HL-60 (cell line): ENCODE data around the gene PPIL4.

Source experiments
- DNase-seq, 2 experiments: peaks; one replicate each; pipeline ENCODE4 v3.0.0-alpha.2; 2010 to 2020; ENCODE audit warnings: low read depth in 1 of 2, low spot score in 1 of 2
- H3K27ac ChIP-seq: fragments of 250-450 bp; sonication (Bioruptor Pico); replicated peaks from 2 replicates; pipeline ENCODE4 v1.5.1; 2020; ENCODE audit warnings: mild to moderate bottlenecking, moderate library complexity
- H3K27me3 ChIP-seq: fragments of 250-450 bp; sonication (Bioruptor Pico); 2 replicates; pipeline ENCODE4 v1.5.1; 2021; ENCODE audit warnings: mild to moderate bottlenecking, moderate library complexity; ENCODE audit not compliant: insufficient read depth, poor library complexity, severe bottlenecking
- H3K4me3 ChIP-seq: replicated peaks from 2 replicates; pipeline ENCODE4 v1.5.1; 2011; ENCODE audit warnings: mild to moderate bottlenecking, control low read depth, low read length; ENCODE audit not compliant: insufficient read depth
- GABPA ChIP-seq: IDR thresholded peaks from 2 replicates; pipeline ENCODE4 v1.6.1; 2012; ENCODE audit warnings: low read depth
- POLR2AphosphoS5 ChIP-seq: IDR thresholded peaks from 2 replicates; pipeline ENCODE4 v1.6.1; 2012; ENCODE audit warnings: low read depth
- SPI1 ChIP-seq: IDR thresholded peaks from 2 replicates; pipeline ENCODE4 v1.6.1; 2012; ENCODE audit warnings: low read depth, mild to moderate bottlenecking, borderline replicate concordance
- TF ChIP-seq, protein P1 (sequence below): IDR thresholded peaks from 2 replicates; pipeline ENCODE4 v1.6.1; 2012; ENCODE audit warnings: low read depth; ENCODE audit not compliant: insufficient replicate concordance
- TF ChIP-seq, protein P2 (sequence below): IDR thresholded peaks from one replicate; pipeline ENCODE4 v1.5.1; 2011; ENCODE audit warnings: low read length, control low read depth, inconsistent platforms; ENCODE audit not compliant: insufficient read depth

Gene PPIL4

DNA sequence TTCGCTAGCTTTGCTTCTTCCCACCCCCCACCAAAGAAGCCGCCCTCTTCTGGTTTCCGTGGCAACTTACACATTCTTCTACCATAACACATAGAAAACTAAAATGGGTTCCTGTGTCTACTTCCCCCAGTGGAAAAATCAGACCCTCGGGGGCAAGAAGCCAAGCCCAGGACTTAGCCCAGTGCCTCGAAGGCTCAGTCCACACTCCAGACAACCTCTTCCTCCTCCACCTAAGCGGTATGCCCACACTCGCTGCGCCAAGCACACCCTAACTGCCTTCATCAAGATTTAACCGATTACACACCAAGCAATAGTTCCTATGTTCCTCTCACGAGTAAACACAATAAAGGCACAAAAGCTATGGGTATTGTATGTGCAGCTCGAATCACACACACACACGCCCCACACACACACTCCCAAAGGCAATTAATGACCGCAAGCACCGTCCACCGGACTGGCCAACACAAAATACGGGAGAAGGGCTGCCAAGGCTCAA, 537 bp downstream of the PPIL4 start:
- peak overlapping the region; percentile 95 for H3K27ac ChIP-seq
- TF ChIP-seq GABPA (no peak), POLR2AphosphoS5 (no peak), SPI1 (no peak; the same call in 1 of the 2 replicates)
- TF ChIP-seq, protein P1, sequence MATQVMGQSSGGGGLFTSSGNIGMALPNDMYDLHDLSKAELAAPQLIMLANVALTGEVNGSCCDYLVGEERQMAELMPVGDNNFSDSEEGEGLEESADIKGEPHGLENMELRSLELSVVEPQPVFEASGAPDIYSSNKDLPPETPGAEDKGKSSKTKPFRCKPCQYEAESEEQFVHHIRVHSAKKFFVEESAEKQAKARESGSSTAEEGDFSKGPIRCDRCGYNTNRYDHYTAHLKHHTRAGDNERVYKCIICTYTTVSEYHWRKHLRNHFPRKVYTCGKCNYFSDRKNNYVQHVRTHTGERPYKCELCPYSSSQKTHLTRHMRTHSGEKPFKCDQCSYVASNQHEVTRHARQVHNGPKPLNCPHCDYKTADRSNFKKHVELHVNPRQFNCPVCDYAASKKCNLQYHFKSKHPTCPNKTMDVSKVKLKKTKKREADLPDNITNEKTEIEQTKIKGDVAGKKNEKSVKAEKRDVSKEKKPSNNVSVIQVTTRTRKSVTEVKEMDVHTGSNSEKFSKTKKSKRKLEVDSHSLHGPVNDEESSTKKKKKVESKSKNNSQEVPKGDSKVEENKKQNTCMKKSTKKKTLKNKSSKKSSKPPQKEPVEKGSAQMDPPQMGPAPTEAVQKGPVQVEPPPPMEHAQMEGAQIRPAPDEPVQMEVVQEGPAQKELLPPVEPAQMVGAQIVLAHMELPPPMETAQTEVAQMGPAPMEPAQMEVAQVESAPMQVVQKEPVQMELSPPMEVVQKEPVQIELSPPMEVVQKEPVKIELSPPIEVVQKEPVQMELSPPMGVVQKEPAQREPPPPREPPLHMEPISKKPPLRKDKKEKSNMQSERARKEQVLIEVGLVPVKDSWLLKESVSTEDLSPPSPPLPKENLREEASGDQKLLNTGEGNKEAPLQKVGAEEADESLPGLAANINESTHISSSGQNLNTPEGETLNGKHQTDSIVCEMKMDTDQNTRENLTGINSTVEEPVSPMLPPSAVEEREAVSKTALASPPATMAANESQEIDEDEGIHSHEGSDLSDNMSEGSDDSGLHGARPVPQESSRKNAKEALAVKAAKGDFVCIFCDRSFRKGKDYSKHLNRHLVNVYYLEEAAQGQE = no peak
- TF ChIP-seq, protein P2, sequence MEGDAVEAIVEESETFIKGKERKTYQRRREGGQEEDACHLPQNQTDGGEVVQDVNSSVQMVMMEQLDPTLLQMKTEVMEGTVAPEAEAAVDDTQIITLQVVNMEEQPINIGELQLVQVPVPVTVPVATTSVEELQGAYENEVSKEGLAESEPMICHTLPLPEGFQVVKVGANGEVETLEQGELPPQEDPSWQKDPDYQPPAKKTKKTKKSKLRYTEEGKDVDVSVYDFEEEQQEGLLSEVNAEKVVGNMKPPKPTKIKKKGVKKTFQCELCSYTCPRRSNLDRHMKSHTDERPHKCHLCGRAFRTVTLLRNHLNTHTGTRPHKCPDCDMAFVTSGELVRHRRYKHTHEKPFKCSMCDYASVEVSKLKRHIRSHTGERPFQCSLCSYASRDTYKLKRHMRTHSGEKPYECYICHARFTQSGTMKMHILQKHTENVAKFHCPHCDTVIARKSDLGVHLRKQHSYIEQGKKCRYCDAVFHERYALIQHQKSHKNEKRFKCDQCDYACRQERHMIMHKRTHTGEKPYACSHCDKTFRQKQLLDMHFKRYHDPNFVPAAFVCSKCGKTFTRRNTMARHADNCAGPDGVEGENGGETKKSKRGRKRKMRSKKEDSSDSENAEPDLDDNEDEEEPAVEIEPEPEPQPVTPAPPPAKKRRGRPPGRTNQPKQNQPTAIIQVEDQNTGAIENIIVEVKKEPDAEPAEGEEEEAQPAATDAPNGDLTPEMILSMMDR = no peak
- peak overlapping the region; percentile 69 for H3K4me3 ChIP-seq
- peak; percentile 52 to 74 for DNase-seq
- H3K27me3 ChIP-seq = no peaks in the 10 kb centered on the region

DNA sequence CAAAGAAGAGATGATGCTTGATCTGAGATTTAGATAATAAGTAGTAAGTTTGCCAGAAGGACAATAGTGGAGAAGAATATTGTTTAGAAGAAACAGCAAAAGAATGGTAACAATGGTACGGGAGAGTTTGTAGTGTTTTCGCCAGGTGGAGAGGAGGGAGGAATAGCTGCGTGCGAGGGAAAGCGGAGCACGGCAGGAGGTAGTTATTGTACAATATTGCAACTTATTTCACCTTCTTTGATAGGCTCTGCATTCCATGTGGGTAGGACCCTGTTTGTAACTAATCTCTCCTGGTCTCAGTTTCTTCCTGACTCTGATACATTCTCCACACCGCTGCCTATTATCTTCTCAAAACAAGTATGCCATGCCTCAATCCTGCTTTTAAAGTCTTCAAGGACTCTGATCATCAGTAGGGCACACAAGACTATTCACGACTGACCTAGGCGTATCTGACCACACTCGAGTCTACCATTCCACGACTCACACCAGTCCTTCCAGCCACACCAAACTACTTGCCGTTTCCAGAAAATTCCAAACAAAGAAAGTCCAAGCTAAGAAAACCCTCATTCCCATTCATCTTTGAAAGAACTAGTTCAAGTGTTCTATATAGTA, 1.1 kb downstream of the PPIL4 start:
- no peak for DNase-seq
- H3K27ac ChIP-seq = peak overlapping the region; percentile 95
- peak overlapping the region; percentile 69 for H3K4me3 ChIP-seq
- no peak for TF ChIP-seq SPI1
- H3K27me3 ChIP-seq = no peaks in the 10 kb centered on the region

DNA sequence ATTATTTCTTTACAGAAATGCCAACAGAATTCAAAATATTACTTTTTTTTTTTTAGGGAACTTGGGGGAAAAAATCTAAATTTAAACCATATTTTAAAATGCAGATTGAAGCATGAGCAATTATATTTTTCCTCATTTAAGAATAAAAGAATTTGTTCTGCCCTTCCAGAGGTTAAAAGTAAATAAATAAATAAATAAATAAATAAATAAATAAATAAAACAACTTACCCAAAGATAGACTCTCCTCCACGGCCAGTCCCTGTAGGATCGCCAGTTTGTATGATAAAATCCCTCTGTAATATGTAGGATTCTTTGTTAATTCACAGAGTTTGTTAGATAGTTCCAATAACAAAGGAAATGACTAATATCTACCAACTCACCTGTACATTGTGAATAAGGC, 4.7 kb downstream of the PPIL4 start:
- Histone ChIP-seq H3K4me3 (no peak overlapping the region), H3K27ac (no peak overlapping the region), H3K27me3 (no peaks in the 10 kb centered on the region)
- DNase-seq = no peak
- no peak for TF ChIP-seq GABPA
- TF ChIP-seq, protein P2 = no peak
- no peak for TF ChIP-seq SPI1
- TF ChIP-seq, protein P1 = no peak
- no peak for TF ChIP-seq POLR2AphosphoS5

DNA sequence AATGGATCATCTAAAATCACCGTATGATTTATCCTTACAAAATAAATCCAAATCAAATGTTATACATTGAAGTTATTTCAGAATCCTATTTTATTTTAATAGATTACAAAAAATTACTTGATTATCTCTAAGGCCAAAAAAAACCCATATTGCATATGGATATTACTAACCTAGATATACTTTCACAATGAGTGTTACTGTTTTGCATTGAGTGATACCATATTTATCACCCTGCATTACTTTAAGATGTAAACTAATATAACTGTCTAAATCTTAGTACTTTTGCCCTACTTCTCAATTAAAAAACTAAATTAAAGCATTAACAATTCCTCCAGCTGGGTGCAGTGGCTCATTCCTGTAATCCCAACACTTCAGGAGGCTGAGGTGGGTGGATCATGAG, 11.1 kb downstream of the PPIL4 start:
- no peak for DNase-seq
- Histone ChIP-seq H3K27ac (no peak overlapping the region), H3K27me3 (no peaks in the 10 kb centered on the region), H3K4me3 (no peak overlapping the region)
- TF ChIP-seq, protein P1 = no peak
- no peak for TF ChIP-seq GABPA
- TF ChIP-seq, protein P2 = no peak
- TF ChIP-seq POLR2AphosphoS5 = no peak
- no peak for TF ChIP-seq SPI1
